Aorta (tissue), 5 donors: Measurements from ENCODE around the gene PML. TPM values are rescaled to one million over a fixed set of nuclear protein-coding genes. Genes with fewer than 3 reads are reported as not detected.
A peak's percentile ranks its signal among the peaks of the same experiment; 100 is the strongest.

Source experiments
- ATAC-seq: fragments of 200-7000 bp; cut with Tn5 transposase; one replicate; pipeline ENCODE4 v1.9.1; 2022; ENCODE audit warnings: moderate library complexity; ENCODE audit not compliant: low FRiP score
- DNase-seq, 2 donors: peaks; one replicate each; pipeline ENCODE4 v3.0.0-alpha.2; 2020
- H3K27ac ChIP-seq, 2 donors: one replicate each; pipeline ENCODE4 v1.5.1; 2013; ENCODE audit warnings: low read length in 2 of 2, mild to moderate bottlenecking in 2 of 2, moderate library complexity in 2 of 2, control low read depth in 1 of 2, inconsistent platforms in 1 of 2, low read depth in 1 of 2
- H3K27me3 ChIP-seq, 2 donors: one replicate each; pipeline ENCODE4 v1.6.1; 2013; ENCODE audit warnings: control low read depth in 1 of 2, low read length in 1 of 2, mild to moderate bottlenecking in 1 of 2, moderate library complexity in 1 of 2; ENCODE audit not compliant: insufficient read depth in 2 of 2, control insufficient read depth in 1 of 2
- H3K36me3 ChIP-seq, 2 donors: one replicate each; pipeline ENCODE4 v1.6.1; 2013; ENCODE audit warnings: control low read depth in 1 of 2, low read length in 1 of 2, mild to moderate bottlenecking in 1 of 2; ENCODE audit not compliant: insufficient read depth in 2 of 2, control insufficient read depth in 1 of 2
- H3K4me1 ChIP-seq, 2 donors: one replicate each; pipeline ENCODE4 v1.6.1; 2013; ENCODE audit warnings: low read length in 2 of 2, control low read depth in 1 of 2, mild to moderate bottlenecking in 1 of 2, moderate library complexity in 1 of 2; ENCODE audit not compliant: insufficient read depth in 2 of 2, control insufficient read depth in 1 of 2
- H3K4me3 ChIP-seq, 2 donors: one replicate each; pipeline ENCODE4 v1.5.1; 2013; ENCODE audit warnings: low read length in 2 of 2, control low read depth in 1 of 2, mild to moderate bottlenecking in 1 of 2
- H3K9me3 ChIP-seq: one replicate; pipeline ENCODE4 v1.6.1; 2013; ENCODE audit warnings: mild to moderate bottlenecking, low read length; ENCODE audit not compliant: control insufficient read depth
- WGBS, 2 donors: extraction: QIAGEN DNeasy Blood & Tissue Kit; methylation state at CpG; one replicate each; pipeline ENCODE4 v1.1.7; 2013; 5-methylcytosine and 5-hydroxymethylcytosine counted together
- intact Hi-C, 2 donors: fragments of 100-400 bp; cut with DNase I; formaldehyde crosslinking; loops; one replicate each; pipeline versions ENCODE4 v1.14.2 to v1.15.0; 2022
- polyA plus RNA-seq, 2 donors: library from polyadenylated mRNA; stranded (reverse); fragments of 200-250 nt; gene quantifications; one replicate each; pipeline ENCODE4 v1.2.3, GENCODE V29; 2013
- total RNA-seq, 2 donors: library from RNA; stranded (reverse); fragmentation: NEBNext Ultra II Directional; extraction: Animal tissue kit (Norgen Biotek cat#: 25700); gene quantifications; one replicate each; pipeline ENCODE4 v1.2.1, GENCODE V29; 2021
- donor health status: healthy with polysubstance abuse.
- donor health status: Bipolar disorder and iron deficiency.
- donor health status: DM: no; HTN: no; CAD: no.
- donor health status: DM: no; HTN: no; CAD: no.
- donor health status: DM: yes; HTN: yes; CAD: no.

Gene PML
- total and polyA plus RNA-seq, 4 donors: 8.6 to 91.9 (median 59.1) TPM

GRCh38 chr15:74036271-74037170 is 42.0 kb downstream of the PML start:
- Histone ChIP-seq H3K4me3 (no peak overlapping the region), H3K27ac (no peak overlapping the region), H3K27me3 (no peaks in the 10 kb centered on the region), H3K4me1 (no peaks in the 10 kb centered on the region), H3K36me3 (peaks cover 5 to 8% of the 10 kb centered on the region in 2 donors), H3K9me3 (no peaks in the 10 kb centered on the region)
- DNase-seq: no peak
- 67 to 72% methylated on average over 21 of the region's 21 CpGs for WGBS, 2 donors
- intact Hi-C loops: loop anchor here in 1 of 2 donors (5.0 kb wide), 1 partner anchor 64 kb away; no protein-coding TSS in a partner anchor
- ATAC-seq: no peak

GRCh38 chr15:74037171-74038117 is 42.9 kb downstream of the PML start:
- intact Hi-C loops: loop anchor here in 1 of 2 donors (5.0 kb wide), 1 partner anchor 65 kb away; no protein-coding TSS in a partner anchor
- H3K4me1 ChIP-seq: no peaks in the 10 kb centered on the region

GRCh38 chr15:74038707-74039655 is 44.5 kb downstream of the PML start:
- Histone ChIP-seq H3K9me3 (no peaks in the 10 kb centered on the region), H3K4me1 (no peaks in the 10 kb centered on the region), H3K27me3 (no peaks in the 10 kb centered on the region), H3K27ac (no peak overlapping the region), H3K4me3 (no peak overlapping the region), H3K36me3 (peaks cover 5 to 6% of the 10 kb centered on the region in 2 donors)
- intact Hi-C loops: loop anchor here in 1 of 2 donors (5.0 kb wide), 1 partner anchor 67 kb away; no protein-coding TSS in a partner anchor
- WGBS, 2 donors: 65 to 73% methylated on average over 9 of the region's 9 CpGs
- ATAC-seq (no peak), DNase-seq (peak in 1 of 2 donors; percentile 75)

More at GRCh38 chr15:74037171-74038117, 42.9 kb downstream of the PML start:
- Histone ChIP-seq H3K9me3 (no peaks in the 10 kb centered on the region), H3K36me3 (peaks cover 5 to 8% of the 10 kb centered on the region in 2 donors), H3K4me3 (no peak overlapping the region), H3K27me3 (no peaks in the 10 kb centered on the region), H3K27ac (no peak overlapping the region)
- DNase-seq (no peak), ATAC-seq (no peak)
- 83 to 84% methylated on average over 21 of the region's 21 CpGs for WGBS, 2 donors

- 78% methylated on average over 5 of the region's 5 CpGs for WGBS, 2 donors
- DNase-seq (no peak), ATAC-seq (no peak)
- H3K9me3 ChIP-seq: no peaks in the 10 kb centered on the region
- H3K27me3 ChIP-seq: no peaks in the 10 kb centered on the region
- intact Hi-C loops: loop anchor here (2.0 to 10.0 kb wide), 3 partner anchors 49 to 195 kb away; partner anchors contain the start of gene CCDC33 (in 1 of the 2)
- H3K27ac ChIP-seq: peak overlapping the region in 1 of 2 donors; percentile 36
- H3K4me3 ChIP-seq: no peak overlapping the region
- H3K36me3 ChIP-seq: peaks cover 5% of the 10 kb centered on the region in 2 donors
- no peaks in the 10 kb centered on the region for H3K4me1 ChIP-seq
These were observed 45.1 kb downstream of the PML start for GRCh38 chr15:74039656-74040010.

GRCh38 chr15:74040109-74040850 is 45.8 kb downstream of the PML start:
- H3K4me1 ChIP-seq: no peaks in the 10 kb centered on the region
- H3K27ac ChIP-seq: peak overlapping the region in 1 of 2 donors; percentile 58
- no peaks in the 10 kb centered on the region for H3K9me3 ChIP-seq
- H3K36me3 ChIP-seq: peaks cover 2 to 5% of the 10 kb centered on the region in 2 donors
- ATAC-seq: peak; percentile 58
- no peaks in the 10 kb centered on the region for H3K27me3 ChIP-seq
- no peak overlapping the region for H3K4me3 ChIP-seq
- 58 to 62% methylated on average over 7 of the region's 7 CpGs for WGBS, 2 donors
- DNase-seq: peak; percentile 82 to 85
- intact Hi-C loops: loop anchor here in 1 of 2 donors (2.0 to 10.0 kb wide), 2 partner anchors 49 to 195 kb away; partner anchors contain the start of gene CCDC33

- H3K4me3 ChIP-seq: no peak overlapping the region
- no peaks in the 10 kb centered on the region for H3K4me1 ChIP-seq
- peak overlapping the region in 1 of 2 donors; percentile 58 for H3K27ac ChIP-seq
- WGBS, 2 donors: 90 to 93% methylated on average over 10 of the region's 10 CpGs
- intact Hi-C loops: loop anchor here in 1 of 2 donors (2.0 to 10.0 kb wide), 2 partner anchors 51 to 193 kb away; partner anchors contain the start of gene CCDC33
- ATAC-seq (no peak), DNase-seq (peak in 1 of 2 donors; percentile 70)
- no peaks in the 10 kb centered on the region for H3K27me3 ChIP-seq
- H3K36me3 ChIP-seq: peaks cover 0 to 1% of the 10 kb centered on the region in 2 donors
- no peaks in the 10 kb centered on the region for H3K9me3 ChIP-seq
These were observed 46.8 kb downstream of the PML start for GRCh38 chr15:74041311-74041756.

- ATAC-seq (no peak), DNase-seq (peak; percentile 24 to 60)
- Histone ChIP-seq H3K9me3 (no peaks in the 10 kb centered on the region), H3K4me3 (no peak overlapping the region), H3K36me3 (peaks cover 0 to 1% of the 10 kb centered on the region in 2 donors), H3K27ac (no peak overlapping the region), H3K4me1 (no peaks in the 10 kb centered on the region), H3K27me3 (no peaks in the 10 kb centered on the region)
- WGBS, 2 donors: 86% methylated on average over 8 of the region's 8 CpGs
- intact Hi-C loops: loop anchor here in 1 of 2 donors (2.0 to 10.0 kb wide), 2 partner anchors 51 to 193 kb away; partner anchors contain the start of gene CCDC33
These were observed 47.4 kb downstream of the PML start for GRCh38 chr15:74041777-74042435.
